IMR-90 (cell line): ENCODE data around the gene RANBP6. TPM values are rescaled to one million over a fixed set of nuclear protein-coding genes. Genes with fewer than 3 reads are reported as not detected.

Source experiments
- ATAC-seq: fragments of 200-7000 bp; cut with Tn5 transposase; 2 replicates; pipeline ENCODE4 v1.9.1; 2020; ENCODE audit warnings: low read depth, mild to moderate bottlenecking, moderate library complexity
- BruUV-seq: library from RNA; stranded (reverse); fragments of 400-500 nt; replicated peaks from 2 replicates; lab custom pipeline; 2021; lab: Mats Ljungman, UMichigan
- CTCF ChIA-PET: fragments of 300-600 bp; formaldehyde crosslinking; extraction: SDS; loops from one replicate; lab custom pipeline; 2021; ENCODE audit warnings: antibody characterized with exemption; lab: Yijun Ruan, JAX
- POLR2A ChIA-PET: fragments of 300-600 bp; sonication (Branson Sonifier 250); formaldehyde crosslinking; loops from one replicate; lab custom pipeline; 2022; ENCODE audit warnings: antibody characterized with exemption; ENCODE audit not compliant: unreplicated experiment; lab: Charles Lee
- DNase-seq: peaks from one replicate; pipeline ENCODE4 v3.0.0; 2013
- H2AFZ ChIP-seq: replicated peaks from 2 replicates; pipeline ENCODE3; 2013; ENCODE audit warnings: low read length, mild to moderate bottlenecking; ENCODE audit not compliant: poor library complexity
- H2AK5ac ChIP-seq: 2 replicates; pipeline ENCODE4 v1.6.1; 2013; ENCODE audit warnings: low read depth, low read length, inconsistent platforms
- H2AK9ac ChIP-seq: replicated peaks from 2 replicates; pipeline ENCODE3; 2013; ENCODE audit warnings: mild to moderate bottlenecking, low read depth, low read length, moderate library complexity; ENCODE audit not compliant: poor library complexity
- H2BK120ac ChIP-seq: 2 replicates; pipeline ENCODE4 v1.6.1; 2013; ENCODE audit warnings: low read depth, low read length, inconsistent platforms
- H2BK15ac ChIP-seq: 3 replicates; pipeline ENCODE4 v1.6.1; 2013; ENCODE audit warnings: low read depth, low read length, inconsistent platforms
- H2BK20ac ChIP-seq: 2 replicates; pipeline ENCODE4 v1.6.1; 2013; ENCODE audit warnings: low read depth, mild to moderate bottlenecking, inconsistent platforms, low read length, moderate library complexity
- H2BK5ac ChIP-seq: 2 replicates; pipeline ENCODE4 v1.6.1; 2013; ENCODE audit warnings: mild to moderate bottlenecking, low read depth, low read length, inconsistent platforms; ENCODE audit not compliant: poor library complexity, severe bottlenecking
- H3K14ac ChIP-seq: replicated peaks from 2 replicates; pipeline ENCODE4 v1.6.1; 2013; ENCODE audit warnings: low read depth, low read length, inconsistent platforms
- H3K18ac ChIP-seq: 2 replicates; pipeline ENCODE4 v1.6.1; 2013; ENCODE audit warnings: low read depth, low read length, control low read depth
- H3K23ac ChIP-seq: 2 replicates; pipeline ENCODE4 v1.6.1; 2013; ENCODE audit warnings: low read depth, low read length, inconsistent platforms
- H3K27ac ChIP-seq: 2 replicates; pipeline ENCODE4 v1.5.1; 2013; ENCODE audit warnings: mild to moderate bottlenecking, control low read depth, low read length; ENCODE audit not compliant: insufficient read depth
- H3K27me3 ChIP-seq: 2 replicates; pipeline ENCODE4 v1.6.1; 2013; ENCODE audit warnings: low read length; ENCODE audit not compliant: control insufficient read depth, insufficient read depth
- H3K36me3 ChIP-seq: 2 replicates; pipeline ENCODE4 v1.6.1; 2013; ENCODE audit warnings: low read length, mixed read lengths; ENCODE audit not compliant: control insufficient read depth, insufficient read depth
- H3K4ac ChIP-seq: 2 replicates; pipeline ENCODE4 v1.6.1; 2013; ENCODE audit warnings: low read depth, low read length, inconsistent platforms
- H3K4me1 ChIP-seq: 2 replicates; pipeline ENCODE4 v1.6.1; 2013; ENCODE audit warnings: low read length, mixed read lengths; ENCODE audit not compliant: control insufficient read depth, insufficient read depth
- H3K4me2 ChIP-seq: 2 replicates; pipeline ENCODE4 v1.6.1; 2013; ENCODE audit warnings: low read depth, mild to moderate bottlenecking, control low read depth, low read length, moderate library complexity
- H3K4me3 ChIP-seq: 2 replicates; pipeline ENCODE4 v1.5.1; 2013; ENCODE audit warnings: low read depth, mild to moderate bottlenecking, control low read depth, low read length, moderate library complexity; ENCODE audit not compliant: insufficient read depth
- H3K56ac ChIP-seq: 2 replicates; pipeline ENCODE4 v1.6.1; 2013; ENCODE audit warnings: low read length, inconsistent platforms; ENCODE audit not compliant: insufficient read depth; ENCODE audit errors: extremely low read depth
- H3K79me1 ChIP-seq, 2 experiments: 2 replicates each; pipeline ENCODE4 v1.6.1; 2013; ENCODE audit warnings: low read length in 2 of 2, inconsistent platforms in 1 of 2, low read depth in 1 of 2
- H3K9ac ChIP-seq: 2 replicates; pipeline ENCODE4 v1.6.1; 2013; ENCODE audit warnings: low read depth, low read length, control low read depth
- H3K9me1 ChIP-seq: 2 replicates; pipeline ENCODE4 v1.6.1; 2013; ENCODE audit warnings: low read length, inconsistent platforms; ENCODE audit not compliant: insufficient read depth
- H3K9me3 ChIP-seq: 2 replicates; pipeline ENCODE4 v1.6.1; 2013; ENCODE audit warnings: low read length; ENCODE audit not compliant: control insufficient read depth, insufficient read depth
- H4K20me1 ChIP-seq: 2 replicates; pipeline ENCODE4 v1.6.1; 2013; ENCODE audit warnings: low read length, inconsistent platforms; ENCODE audit not compliant: insufficient read depth
- H4K5ac ChIP-seq: 2 replicates; pipeline ENCODE4 v1.6.1; 2013; ENCODE audit warnings: mild to moderate bottlenecking, low read depth, low read length, control low read depth
- H4K8ac ChIP-seq, 2 experiments: 2 replicates each; pipeline ENCODE4 v1.6.1; 2013; ENCODE audit warnings: low read depth in 2 of 2, low read length in 2 of 2, control low read depth in 1 of 2, inconsistent platforms in 1 of 2
- H4K91ac ChIP-seq: 2 replicates; pipeline ENCODE4 v1.6.1; 2013; ENCODE audit warnings: low read depth, low read length, inconsistent platforms; ENCODE audit not compliant: insufficient read depth
- SMC3 ChIP-seq: fragments of 150-350 bp; IDR thresholded peaks from 2 replicates; pipeline ENCODE4 v1.6.1; 2016; ENCODE audit warnings: low read depth, mild to moderate bottlenecking, antibody characterized with exemption, low read length, moderate library complexity
- WGBS, 2 experiments: methylation state at CpG; one replicate each; pipeline versions ENCODE4 v1.1.5 to v1.1.7; 2013; ENCODE audit warnings: missing lambda C conversion rate in 2 of 2; ENCODE audit not compliant: insufficient read length in 1 of 2; ENCODE audit errors: extremely low coverage in 2 of 2; 5-methylcytosine and 5-hydroxymethylcytosine counted together
- dilution Hi-C: fragments of 300-500 bp; cut with HindIII; formaldehyde crosslinking; loops from one replicate; pipeline ENCODE4 v1.14.3; 2018; ENCODE audit warnings: low sequenced_read_pairs; ENCODE audit not compliant: unreplicated experiment
- in situ Hi-C: fragments of 300-500 bp; cut with MboI; formaldehyde crosslinking; loops from 3 replicates; pipeline ENCODE4 v1.14.3; 2019; ENCODE audit warnings: low sequenced_read_pairs, inconsistent platforms, mixed read lengths
- intact Hi-C: fragments of 100-400 bp; cut with micrococcal nuclease; formaldehyde crosslinking; loops from 2 replicates; pipeline ENCODE4 v1.10.0; 2022
- polyA plus RNA-seq, 3 experiments: library from polyadenylated mRNA; depleted of rRNA; stranded (reverse); fragments of >200 nt; gene quantifications; 2 replicates each; pipeline ENCODE4 v1.2.3, GENCODE V29; 2012; ENCODE audit warnings: low replicate concordance in 1 of 3
- total RNA-seq: library from RNA; depleted of rRNA; stranded (reverse); fragments of >200 nt; gene quantifications from 2 replicates; pipeline ENCODE4 v1.2.3, GENCODE V29; 2012

RANBP6 gene
- total and polyA plus RNA-seq, 2 of the 4 experiments (the other 2 are of a cell fraction), result 7.5 to 42.3 TPM

GRCh38 chr9:5988265-5988664, 27.2 kb downstream of the RANBP6 start:
- H3K18ac ChIP-seq, result no peak overlapping the region
- no peak overlapping the region for H3K56ac ChIP-seq
- TF ChIP-seq SMC3, result no peak
- H3K36me3 ChIP-seq, result 0 out of 2 replicates have a peak, but pooled peaks cover 2% of the 10 kb centered on the region
- H3K9ac ChIP-seq, result no peak overlapping the region
- no CpG with 5 or more reads among the region's 5 CpGs for WGBS, 2 experiments
- no peak overlapping the region for H2BK15ac ChIP-seq
- H2AK5ac ChIP-seq, result no peak overlapping the region
- 0 out of 2 replicates have a peak, but pooled peaks cover 3% of the 10 kb centered on the region for H3K9me1 ChIP-seq
- ChIA-PET CTCF (no interaction called here), POLR2A (no interaction called here)
- H2BK20ac ChIP-seq, result no peak overlapping the region
- H3K27ac ChIP-seq, result no peak overlapping the region
- H2AFZ ChIP-seq, result no peak overlapping the region
- no peaks in the 10 kb centered on the region for H3K27me3 ChIP-seq
- no peak for DNase-seq
- no peaks in the 10 kb centered on the region for H3K9me3 ChIP-seq
- H2AK9ac ChIP-seq, result no peak overlapping the region
- H2BK120ac ChIP-seq, result no peak overlapping the region
- H3K14ac ChIP-seq, result no peak overlapping the region
- in situ Hi-C loops (no loop called here), intact Hi-C loops (no loop called here), dilution Hi-C loops (no loop called here)
- no peak overlapping the region for H4K91ac ChIP-seq
- H3K4me3 ChIP-seq, result no peak overlapping the region
- H4K20me1 ChIP-seq, result peaks cover 7% of the 10 kb centered on the region; the same call in 1 of the 2 replicates
- H3K4ac ChIP-seq, result no peak overlapping the region
- no peak overlapping the region for H3K4me2 ChIP-seq
- no peak overlapping the region for H4K5ac ChIP-seq
- no peak overlapping the region for H2BK5ac ChIP-seq
- no peaks in the 10 kb centered on the region for H3K4me1 ChIP-seq
- ATAC-seq, result no peak
- H4K8ac ChIP-seq, result no peak overlapping the region
- BruUV-seq, result no TSS peak
- no peak overlapping the region for H3K23ac ChIP-seq
- H3K79me1 ChIP-seq, result peaks cover under 1 to 25% of the 10 kb centered on the region in 2 experiments; a peak in 3 of 4 replicates
